GM13977 (cell line): Measurements from ENCODE around the gene UBE2R2.
"Not testable (repeated sequence)": the region's sequence is repeated elsewhere in the genome, so short reads cannot be mapped to it uniquely, and the experiment has no call there.

Source experiments
- DNase-seq: peaks from one replicate; pipeline ENCODE4 v3.0.0; 2012; ENCODE audit warnings: low spot score
- CTCF ChIP-seq: IDR thresholded peaks from 2 replicates; pipeline ENCODE4 v1.5.1; 2012; ENCODE audit warnings: mild to moderate bottlenecking, control low read depth; ENCODE audit not compliant: insufficient read depth; ENCODE audit errors: extremely low read depth, missing control alignments
- in situ Hi-C: fragments of 300-500 bp; cut with MboI; formaldehyde crosslinking; loops from one replicate; pipeline ENCODE4 v1.12.0; 2022; ENCODE audit warnings: low sequenced_read_pairs, low pct_unique_long_range_greater_than_20kb, mixed read lengths, inconsistent platforms; ENCODE audit not compliant: unreplicated experiment

The UBE2R2 gene

GRCh38 chr9:33835625-33836260 is 18.8 kb downstream of the UBE2R2 start:
- no peak for DNase-seq
- in situ Hi-C loops, result no loop called here
- TF ChIP-seq CTCF, result no peak

- in situ Hi-C loops, result not testable (repeated sequence)
These were observed 19.3 kb downstream of the UBE2R2 start for GRCh38 chr9:33836261-33836660.

GRCh38 chr9:33837138-33837537 is 20.2 kb downstream of the UBE2R2 start:
- no peak for TF ChIP-seq CTCF
- in situ Hi-C loops, result no loop called here
- DNase-seq, result no peak

More at GRCh38 chr9:33836261-33836660, 19.3 kb downstream of the UBE2R2 start:
- DNase-seq, result not testable (repeated sequence)

GRCh38 chr9:33840381-33840780 is 23.4 kb downstream of the UBE2R2 start:
- in situ Hi-C loops, result no loop called here
- TF ChIP-seq CTCF, result no peak
- no peak for DNase-seq

GRCh38 chr9:33843312-33843961 is 26.5 kb downstream of the UBE2R2 start:
- in situ Hi-C loops, result no loop called here
- no peak for DNase-seq
- no peak for TF ChIP-seq CTCF

- in situ Hi-C loops, result no loop called here
- no peak for DNase-seq
- TF ChIP-seq CTCF, result no peak
These were observed 29.3 kb downstream of the UBE2R2 start for GRCh38 chr9:33846231-33846630.

- DNase-seq, in situ Hi-C loops: not testable (repeated sequence)
These were observed 30.9 kb downstream of the UBE2R2 start for GRCh38 chr9:33847894-33848205.

- no peak for TF ChIP-seq CTCF
- DNase-seq, result no peak
- in situ Hi-C loops, result no loop called here
These were observed 33.3 kb downstream of the UBE2R2 start for GRCh38 chr9:33850267-33850629.
